ENCODE results near the gene INSL3.

DNA sequence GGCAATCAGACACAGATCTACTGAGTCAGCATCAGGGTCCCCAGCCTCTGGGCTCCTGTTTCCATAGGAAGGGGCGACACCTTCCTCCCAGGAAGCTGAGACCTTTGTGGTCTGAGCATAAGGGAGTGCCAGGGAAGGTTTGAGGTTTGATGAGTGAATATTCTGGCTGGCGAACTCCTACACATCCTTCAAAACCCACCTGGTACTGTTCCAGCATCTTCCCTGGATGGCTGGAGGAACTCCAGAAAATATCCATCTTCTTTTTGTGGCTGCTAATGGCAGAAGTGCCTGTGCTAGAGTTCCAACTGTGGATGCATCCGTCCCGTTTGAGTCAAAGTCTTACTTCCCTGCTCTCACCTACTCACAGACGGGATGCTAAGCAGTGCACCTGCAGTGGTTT lies 9.2 kb downstream of the INSL3 start:
- TF ChIP-seq EZH2 (IDR thresholded peaks at IDR 0.05; ENCODE audit: low read length) = no peak
- TF ChIP-seq, protein P1, sequence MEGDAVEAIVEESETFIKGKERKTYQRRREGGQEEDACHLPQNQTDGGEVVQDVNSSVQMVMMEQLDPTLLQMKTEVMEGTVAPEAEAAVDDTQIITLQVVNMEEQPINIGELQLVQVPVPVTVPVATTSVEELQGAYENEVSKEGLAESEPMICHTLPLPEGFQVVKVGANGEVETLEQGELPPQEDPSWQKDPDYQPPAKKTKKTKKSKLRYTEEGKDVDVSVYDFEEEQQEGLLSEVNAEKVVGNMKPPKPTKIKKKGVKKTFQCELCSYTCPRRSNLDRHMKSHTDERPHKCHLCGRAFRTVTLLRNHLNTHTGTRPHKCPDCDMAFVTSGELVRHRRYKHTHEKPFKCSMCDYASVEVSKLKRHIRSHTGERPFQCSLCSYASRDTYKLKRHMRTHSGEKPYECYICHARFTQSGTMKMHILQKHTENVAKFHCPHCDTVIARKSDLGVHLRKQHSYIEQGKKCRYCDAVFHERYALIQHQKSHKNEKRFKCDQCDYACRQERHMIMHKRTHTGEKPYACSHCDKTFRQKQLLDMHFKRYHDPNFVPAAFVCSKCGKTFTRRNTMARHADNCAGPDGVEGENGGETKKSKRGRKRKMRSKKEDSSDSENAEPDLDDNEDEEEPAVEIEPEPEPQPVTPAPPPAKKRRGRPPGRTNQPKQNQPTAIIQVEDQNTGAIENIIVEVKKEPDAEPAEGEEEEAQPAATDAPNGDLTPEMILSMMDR (optimal IDR thresholded peaks at IDR 0.05 in 1 of 3, IDR thresholded peaks at IDR 0.05 in 1 of 3, conservative IDR thresholded peaks at IDR 0.05 in 1 of 3; ENCODE audit: extremely low read depth in 1 of 3, insufficient read depth in 2 of 3, low read length in 3 of 3) = no peak
